GM12878 (cell line): ENCODE results near the gene UBAP1. TPM values are rescaled to one million over a fixed set of nuclear protein-coding genes. Genes with fewer than 3 reads are reported as not detected.

ENCODE experiments used
- ATAC-seq: fragments of 200-7000 bp; cut with Tn5 transposase; 3 replicates; pipeline ENCODE4 v1.9.1; 2020; ENCODE audit warnings: mild to moderate bottlenecking, moderate library complexity
- BruUV-seq: library from RNA; stranded (reverse); fragments of 400-500 nt; replicated peaks from 2 replicates; lab custom pipeline; 2021; lab: Mats Ljungman, UMichigan
- CTCF ChIA-PET: fragments of 300-600 bp; sonication (Branson Sonifier 250); formaldehyde crosslinking; extraction: SDS; loops from one replicate; lab custom pipeline; 2021; ENCODE audit warnings: inconsistent platforms; lab: Yijun Ruan, JAX
- POLR2A ChIA-PET: fragments of 350-600 bp; formaldehyde crosslinking; extraction: SDS; loops from one replicate; lab custom pipeline; 2021; ENCODE audit warnings: inconsistent platforms; lab: Charles Lee
- RAD21 ChIA-PET: fragments of 300-600 bp; sonication (Branson Sonifier 250); formaldehyde crosslinking; loops from one replicate; lab custom pipeline; 2023; ENCODE audit warnings: antibody characterized with exemption; ENCODE audit not compliant: unreplicated experiment; lab: Charles Lee
- SMC1A ChIA-PET: fragments of 300-600 bp; sonication (Branson Sonifier 250); formaldehyde crosslinking; loops from one replicate; lab custom pipeline; 2023; ENCODE audit not compliant: unreplicated experiment, uncharacterized antibody; lab: Charles Lee
- DNase-seq: peaks from one replicate; pipeline ENCODE4 v3.0.0-alpha.2; 2011; ENCODE audit warnings: low read depth, low spot score
- FAIRE-seq: peaks from 3 replicates; lab custom pipeline; 2011; peaks lifted over from hg19 to GRCh38; lab: Jason Lieb, UNC
- H2AFZ ChIP-seq: 2 replicates; pipeline ENCODE4 v1.6.0; 2011; ENCODE audit warnings: low read depth, low read length, control low read depth; ENCODE audit not compliant: control insufficient read depth
- H3K27ac ChIP-seq: 2 replicates; pipeline ENCODE4 v1.5.1; 2011; ENCODE audit warnings: control low read depth; ENCODE audit not compliant: control insufficient read depth, insufficient read depth
- H3K27me3 ChIP-seq, 2 experiments: replicated peaks in 1 of 2; 2 replicates each; pipeline versions ENCODE4 v1.6.0 to v1.6.1; 2011; ENCODE audit warnings: low read length in 1 of 2; ENCODE audit not compliant: control insufficient read depth in 2 of 2, insufficient read depth in 2 of 2
- H3K36me3 ChIP-seq, 2 experiments: 2 replicates each; pipeline ENCODE4 v1.5.1; 2011; ENCODE audit warnings: low read length in 1 of 2; ENCODE audit not compliant: control insufficient read depth in 2 of 2, insufficient read depth in 2 of 2
- H3K4me1 ChIP-seq: 2 replicates; pipeline ENCODE4 v1.6.1; 2011; ENCODE audit warnings: mild to moderate bottlenecking, low read length, moderate library complexity, mixed read lengths; ENCODE audit not compliant: control insufficient read depth, insufficient read depth
- H3K4me2 ChIP-seq: 2 replicates; pipeline ENCODE4 v1.6.0; 2011; ENCODE audit warnings: control low read depth; ENCODE audit not compliant: control insufficient read depth, insufficient read depth
- H3K4me3 ChIP-seq: fragments of 200-600 bp; sonication (generic); 2 replicates; pipeline ENCODE4 v1.5.1; 2016
- H3K79me2 ChIP-seq: 2 replicates; pipeline ENCODE4 v1.6.0; 2011; ENCODE audit warnings: low read length; ENCODE audit not compliant: control insufficient read depth, insufficient read depth
- H3K9ac ChIP-seq: 2 replicates; pipeline ENCODE4 v1.8.0; 2011; ENCODE audit warnings: low read length, control low read depth, mixed read lengths; ENCODE audit not compliant: control insufficient read depth, insufficient read depth
- H3K9me3 ChIP-seq: replicated peaks from 3 replicates; pipeline ENCODE4 v1.5.1; 2011; ENCODE audit warnings: mild to moderate bottlenecking, low read length; ENCODE audit not compliant: control insufficient read depth, insufficient read depth
- H4K20me1 ChIP-seq: 2 replicates; pipeline ENCODE4 v1.6.0; 2011; ENCODE audit not compliant: control insufficient read depth, insufficient read depth
- BACH1 ChIP-seq: fragments of 450-650 bp; IDR thresholded peaks from 2 replicates; pipeline ENCODE4 v1.6.1; 2017; ENCODE audit warnings: mild to moderate bottlenecking, borderline replicate concordance
- DPF2 ChIP-seq: fragments of 450-650 bp; IDR thresholded peaks from 2 replicates; pipeline ENCODE4 v1.6.1; 2017; ENCODE audit warnings: mild to moderate bottlenecking
- HDAC2 ChIP-seq: fragments of 200-600 bp; sonication (generic); IDR thresholded peaks from 2 replicates; pipeline ENCODE4 v1.6.1; 2017
- JUND ChIP-seq: IDR thresholded peaks from 2 replicates; pipeline ENCODE4 v1.6.1; 2012; ENCODE audit warnings: low read depth, mild to moderate bottlenecking, low read length, improper control_type of control experiment, moderate library complexity
- KLF5 ChIP-seq: fragments of 450-650 bp; IDR thresholded peaks from 2 replicates; pipeline ENCODE4 v1.6.1; 2014; ENCODE audit warnings: mild to moderate bottlenecking; ENCODE audit not compliant: partially characterized antibody
- LARP7 ChIP-seq: fragments of 450-650 bp; IDR thresholded peaks from 2 replicates; pipeline ENCODE4 v1.6.1; 2017; ENCODE audit warnings: mild to moderate bottlenecking
- NFIC ChIP-seq: IDR thresholded peaks from 2 replicates; pipeline ENCODE4 v1.6.1; 2012; ENCODE audit warnings: low read depth, mild to moderate bottlenecking, inconsistent platforms, low read length, moderate library complexity
- NFYB ChIP-seq: IDR thresholded peaks from 2 replicates; pipeline ENCODE4 v1.6.1; 2011; ENCODE audit warnings: low read depth, mild to moderate bottlenecking, low read length, improper control_type of control experiment, moderate library complexity; ENCODE audit not compliant: insufficient read depth
- TBL1XR1 ChIP-seq: IDR thresholded peaks from 2 replicates; pipeline ENCODE4 v1.6.1; 2012; ENCODE audit warnings: low read depth, low read length, improper control_type of control experiment
- ZNF217 ChIP-seq: fragments of 450-650 bp; IDR thresholded peaks from 2 replicates; pipeline ENCODE4 v1.6.1; 2017; ENCODE audit warnings: antibody characterized with exemption, mild to moderate bottlenecking
- ZNF384 ChIP-seq: IDR thresholded peaks from 2 replicates; pipeline ENCODE4 v1.6.1; 2012; ENCODE audit warnings: low read depth, mild to moderate bottlenecking, low read length, improper control_type of control experiment, borderline replicate concordance
- WGBS: methylation state at CpG from one replicate; pipeline ENCODE4 v1.1.6; 2016; ENCODE audit warnings: low lambda C conversion rate; ENCODE audit not compliant: insufficient replicate concordance, insufficient coverage; ENCODE audit errors: missing lambda C conversion rate; 5-methylcytosine and 5-hydroxymethylcytosine counted together
- in situ Hi-C: fragments of 300-500 bp; cut with MboI; formaldehyde crosslinking; loops from 9 replicates; pipeline ENCODE4 v1.14.3; 2018; ENCODE audit warnings: mixed read lengths
- intact Hi-C: fragments of 100-400 bp; cut with micrococcal nuclease; formaldehyde crosslinking; loops from one replicate; pipeline ENCODE4 v1.14.2; 2022; ENCODE audit not compliant: unreplicated experiment
- polyA plus RNA-seq, 11 experiments: library from polyadenylated mRNA; depleted of rRNA in 4 of 11; unstranded in 6 of 11; stranded (reverse) in 5 of 11; fragments of >200 nt; fragmentation: Nextera tagmentation in 4 of 11; fragmentation: Illumina TruSeq in 1 of 11; extraction: Ambion mirVana in 4 of 11; extraction: Trizol in 1 of 11; gene quantifications; 1 replicate in 1 of 11; 2 replicates in 10 of 11; pipeline versions ENCODE4 v1.2.1 to v1.2.3, GENCODE V29; 2011 to 2016; ENCODE audit warnings: inconsistent platforms in 2 of 11, missing spikeins in 2 of 11, low read depth in 1 of 11
- total RNA-seq, 4 experiments: library from RNA; depleted of rRNA in 3 of 4; stranded (reverse); fragments of >200 nt in 3 of 4; fragmentation: Illumina TruSeq in 1 of 4; extraction: Trizol in 1 of 4; gene quantifications; 2 replicates each; pipeline versions ENCODE4 v1.2.1 to v1.2.3, GENCODE V29; 2013 to 2021
- TF ChIP-seq, protein P1 (sequence below): fragments of 450-650 bp; IDR thresholded peaks from 2 replicates; pipeline ENCODE4 v1.6.1; 2016; ENCODE audit warnings: mild to moderate bottlenecking
- TF ChIP-seq, protein P2 (sequence below): fragments of 450-650 bp; IDR thresholded peaks from 2 replicates; pipeline ENCODE4 v1.6.1; 2017; ENCODE audit warnings: mild to moderate bottlenecking, moderate library complexity

Gene UBAP1
- total and polyA plus RNA-seq, 10 of the 15 experiments (the other 5 are each of a cell fraction or from before 2014, with no cell fraction given) = 2.1 to 47.9 (median 27.2) TPM

DNA sequence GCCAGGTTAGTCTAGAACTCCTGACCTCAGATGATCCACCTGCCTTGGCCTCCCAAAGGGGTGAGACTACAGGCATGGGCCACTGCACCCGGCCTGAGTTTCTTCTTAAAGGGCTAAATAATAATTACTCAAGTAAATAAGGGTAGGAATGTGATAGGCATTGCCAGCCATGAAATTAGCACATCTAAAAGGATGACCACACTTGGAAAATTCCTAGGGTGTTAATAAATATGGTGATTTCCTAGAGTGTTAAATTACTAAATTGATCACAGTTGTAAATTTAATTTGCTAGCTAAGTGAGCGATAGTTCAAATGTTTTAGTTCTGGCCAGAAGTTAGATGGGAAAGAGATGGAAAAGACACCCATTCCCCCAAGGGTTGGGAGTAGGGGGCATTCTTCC, 53.4 kb downstream of the UBAP1 start (continued):
- TF ChIP-seq, protein P1, sequence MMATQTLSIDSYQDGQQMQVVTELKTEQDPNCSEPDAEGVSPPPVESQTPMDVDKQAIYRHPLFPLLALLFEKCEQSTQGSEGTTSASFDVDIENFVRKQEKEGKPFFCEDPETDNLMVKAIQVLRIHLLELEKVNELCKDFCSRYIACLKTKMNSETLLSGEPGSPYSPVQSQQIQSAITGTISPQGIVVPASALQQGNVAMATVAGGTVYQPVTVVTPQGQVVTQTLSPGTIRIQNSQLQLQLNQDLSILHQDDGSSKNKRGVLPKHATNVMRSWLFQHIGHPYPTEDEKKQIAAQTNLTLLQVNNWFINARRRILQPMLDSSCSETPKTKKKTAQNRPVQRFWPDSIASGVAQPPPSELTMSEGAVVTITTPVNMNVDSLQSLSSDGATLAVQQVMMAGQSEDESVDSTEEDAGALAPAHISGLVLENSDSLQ = no peak
- TF ChIP-seq ZNF217 (no peak), KLF5 (no peak), DPF2 (no peak), TBL1XR1 (no peak)
- TF ChIP-seq, protein P2, sequence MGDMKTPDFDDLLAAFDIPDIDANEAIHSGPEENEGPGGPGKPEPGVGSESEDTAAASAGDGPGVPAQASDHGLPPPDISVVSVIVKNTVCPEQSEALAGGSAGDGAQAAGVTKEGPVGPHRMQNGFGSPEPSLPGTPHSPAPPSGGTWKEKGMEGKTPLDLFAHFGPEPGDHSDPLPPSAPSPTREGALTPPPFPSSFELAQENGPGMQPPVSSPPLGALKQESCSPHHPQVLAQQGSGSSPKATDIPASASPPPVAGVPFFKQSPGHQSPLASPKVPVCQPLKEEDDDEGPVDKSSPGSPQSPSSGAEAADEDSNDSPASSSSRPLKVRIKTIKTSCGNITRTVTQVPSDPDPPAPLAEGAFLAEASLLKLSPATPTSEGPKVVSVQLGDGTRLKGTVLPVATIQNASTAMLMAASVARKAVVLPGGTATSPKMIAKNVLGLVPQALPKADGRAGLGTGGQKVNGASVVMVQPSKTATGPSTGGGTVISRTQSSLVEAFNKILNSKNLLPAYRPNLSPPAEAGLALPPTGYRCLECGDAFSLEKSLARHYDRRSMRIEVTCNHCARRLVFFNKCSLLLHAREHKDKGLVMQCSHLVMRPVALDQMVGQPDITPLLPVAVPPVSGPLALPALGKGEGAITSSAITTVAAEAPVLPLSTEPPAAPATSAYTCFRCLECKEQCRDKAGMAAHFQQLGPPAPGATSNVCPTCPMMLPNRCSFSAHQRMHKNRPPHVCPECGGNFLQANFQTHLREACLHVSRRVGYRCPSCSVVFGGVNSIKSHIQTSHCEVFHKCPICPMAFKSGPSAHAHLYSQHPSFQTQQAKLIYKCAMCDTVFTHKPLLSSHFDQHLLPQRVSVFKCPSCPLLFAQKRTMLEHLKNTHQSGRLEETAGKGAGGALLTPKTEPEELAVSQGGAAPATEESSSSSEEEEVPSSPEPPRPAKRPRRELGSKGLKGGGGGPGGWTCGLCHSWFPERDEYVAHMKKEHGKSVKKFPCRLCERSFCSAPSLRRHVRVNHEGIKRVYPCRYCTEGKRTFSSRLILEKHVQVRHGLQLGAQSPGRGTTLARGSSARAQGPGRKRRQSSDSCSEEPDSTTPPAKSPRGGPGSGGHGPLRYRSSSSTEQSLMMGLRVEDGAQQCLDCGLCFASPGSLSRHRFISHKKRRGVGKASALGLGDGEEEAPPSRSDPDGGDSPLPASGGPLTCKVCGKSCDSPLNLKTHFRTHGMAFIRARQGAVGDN = no peak

DNA sequence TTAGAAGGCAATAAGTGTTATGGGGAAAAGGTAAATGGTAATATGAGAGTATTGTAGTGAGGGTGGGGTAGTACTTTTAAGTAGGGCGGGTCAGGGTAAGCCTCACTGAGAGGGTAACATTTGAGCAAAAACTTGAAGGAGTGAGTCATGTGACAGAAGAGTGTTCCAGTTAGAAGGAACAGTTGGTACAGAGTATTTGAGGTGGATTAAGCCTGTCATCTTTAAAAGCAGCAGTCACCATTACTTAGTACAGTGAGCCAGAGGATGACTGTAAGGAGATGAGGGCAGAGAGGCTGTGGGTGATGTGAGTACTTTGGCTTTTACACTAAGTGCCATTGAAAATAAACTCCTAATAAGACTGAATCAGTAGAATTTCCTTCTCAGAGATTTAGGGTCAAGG, 54.8 kb downstream of the UBAP1 start:
- WGBS = 84% methylated on average over 1 of the region's 1 CpG
- intact Hi-C loops = no loop called here
- ChIA-PET CTCF (interaction anchor here (0.9 to 1.4 kb wide), 2 partner anchors 19 to 20 kb away, joined by 3 to 4 read pairs; no protein-coding TSS in a partner anchor), RAD21 (no interaction called here), SMC1A (no interaction called here), POLR2A (no interaction called here)
- Histone ChIP-seq H3K4me2 (no peak overlapping the region), H3K27me3 (no peaks in the 10 kb centered on the region), H3K9me3 (no peaks in the 10 kb centered on the region), H4K20me1 (no peaks in the 10 kb centered on the region), H3K36me3 (peaks cover 0 to 11% of the 10 kb centered on the region in 2 experiments; a peak in 1 of 4 replicates), H3K4me1 (no peaks in the 10 kb centered on the region), H3K9ac (no peak overlapping the region), H3K4me3 (no peak overlapping the region), H2AFZ (no peak overlapping the region), H3K79me2 (no peaks in the 10 kb centered on the region), H3K27ac (no peak overlapping the region)
- TF ChIP-seq JUND = no peak
- no peak for TF ChIP-seq LARP7
- no peak for TF ChIP-seq NFIC
- TF ChIP-seq NFYB = no peak
- TF ChIP-seq BACH1 = no peak
- TF ChIP-seq ZNF384 = no peak
- no peak for TF ChIP-seq HDAC2
- FAIRE-seq (no peak), ATAC-seq (no peak), DNase-seq (no peak)
- in situ Hi-C loops = no loop called here
- no TSS peak for BruUV-seq
